ENCODE measurements around the gene C8B.

The C8B gene

DNA sequence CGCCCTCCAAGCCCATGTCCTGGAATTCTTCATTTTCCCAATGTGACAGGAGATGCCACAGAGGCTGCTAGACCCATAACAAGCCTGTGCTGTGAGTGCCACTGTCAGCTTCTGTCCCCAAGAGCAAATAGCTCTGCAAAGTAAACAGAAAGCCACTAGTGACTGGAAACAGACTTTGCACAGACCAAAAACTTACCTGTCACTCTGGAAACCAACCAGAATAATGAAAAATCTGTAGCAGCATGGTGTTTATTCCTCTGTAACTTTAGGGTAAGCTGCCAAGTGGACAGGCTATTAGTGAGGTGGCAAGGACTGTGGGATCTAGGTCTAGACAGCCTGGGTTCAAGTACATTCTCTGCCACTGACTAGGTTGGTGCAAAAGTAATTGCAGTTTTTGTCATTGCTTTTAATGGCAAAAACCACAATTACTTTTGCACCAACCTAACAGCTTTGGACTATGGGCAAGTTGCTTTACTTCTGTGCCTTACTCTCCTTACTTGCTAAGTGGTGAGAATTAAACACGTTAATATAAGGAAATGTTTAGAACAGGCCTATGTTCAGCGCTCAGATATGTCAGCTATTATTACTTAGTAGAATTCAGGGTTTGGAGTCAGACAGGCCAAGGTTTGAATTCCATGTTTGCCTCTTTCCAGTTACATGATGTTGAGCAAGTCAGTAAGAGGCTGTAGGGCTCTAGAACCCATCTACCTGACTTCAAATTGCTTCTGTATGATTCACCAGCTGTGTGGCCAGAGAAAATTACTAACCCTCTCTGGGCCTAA lies at the start of gene C8B:
C8B (minus strand) TSS at position 100 of the 782 bp plus-strand sequence; CDS start at position 33, 67 bp downstream.
- no peak for DNase-seq

DNA sequence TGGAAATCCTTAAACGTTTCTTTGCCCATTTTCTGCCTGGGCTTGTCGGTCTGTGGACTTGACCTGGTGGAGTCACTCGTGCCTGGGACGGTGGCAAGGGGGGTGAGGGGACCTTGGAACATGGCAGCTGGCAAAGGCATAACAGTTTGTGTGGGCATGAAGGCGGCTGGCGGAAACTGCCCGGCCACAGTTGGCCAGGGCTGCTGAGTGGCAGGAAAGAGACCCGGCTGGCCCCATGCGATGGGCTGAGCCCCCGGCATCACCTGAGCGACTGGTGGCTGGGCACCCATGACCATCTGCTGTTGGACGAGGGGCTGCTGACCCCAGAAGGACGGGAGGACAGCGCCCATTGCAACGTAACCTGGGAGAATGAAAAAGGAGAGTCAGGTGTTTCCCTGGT lies 49.3 kb upstream of the C8B start:
- DNase-seq, result no peak

DNA sequence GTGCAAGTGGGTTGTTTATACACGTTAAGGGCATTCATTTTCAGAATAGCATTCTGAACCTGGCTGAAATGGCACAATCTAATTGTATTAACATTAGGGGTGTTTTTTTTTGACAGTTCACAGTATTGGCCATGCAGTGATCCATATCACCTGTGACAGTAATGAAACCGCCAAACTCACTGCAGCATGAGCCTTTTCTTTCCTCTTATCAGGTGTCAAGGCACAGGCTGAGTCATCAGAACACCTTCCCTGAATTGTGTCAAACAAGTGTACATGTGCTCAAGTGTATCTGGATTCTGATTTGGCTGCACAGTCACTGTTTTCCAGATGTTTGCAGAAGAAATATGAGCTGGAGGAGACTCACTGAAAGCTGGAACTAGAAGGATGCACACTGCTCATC lies 47.7 kb upstream of the C8B start:
- no peak for DNase-seq

DNA sequence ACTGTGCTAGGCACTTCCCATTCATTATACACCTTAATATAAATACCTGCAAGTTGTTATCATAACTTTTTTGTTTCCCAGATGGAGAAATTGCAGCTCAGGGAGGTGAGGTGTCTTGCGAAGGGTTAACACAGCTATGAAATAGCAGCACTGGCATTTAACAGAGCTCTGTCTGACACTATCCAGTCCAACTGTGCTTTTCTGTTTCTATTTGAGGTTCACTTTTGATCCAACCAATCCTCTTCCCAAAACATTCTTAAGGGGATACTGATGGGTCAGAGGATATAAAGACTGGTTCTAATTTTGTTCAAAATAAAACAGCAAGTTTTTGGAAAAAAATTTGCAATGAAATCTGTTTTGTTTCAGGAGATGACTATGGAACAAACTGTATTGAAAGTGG lies 46.5 kb upstream of the C8B start:
- DNase-seq, result no peak

DNA sequence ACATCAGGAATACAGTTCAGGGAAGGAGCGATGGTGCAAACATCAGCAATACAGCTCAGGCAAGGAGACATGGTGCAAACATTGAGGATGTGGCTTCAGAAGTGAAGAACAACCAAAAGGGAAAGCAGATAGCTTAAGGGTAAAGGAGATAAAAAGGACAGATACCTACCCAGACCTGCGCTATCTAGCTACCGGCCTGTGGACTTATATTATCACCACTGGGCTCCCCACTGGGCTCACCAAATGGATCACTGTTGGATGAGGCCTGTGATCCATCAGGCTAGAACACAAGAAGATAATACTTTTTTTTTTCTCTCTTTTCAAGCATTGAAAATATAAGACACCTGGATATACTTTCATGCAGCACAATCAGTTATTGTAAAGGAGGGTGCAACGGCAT lies 44.7 kb upstream of the C8B start:
- DNase-seq, result no peak

DNA sequence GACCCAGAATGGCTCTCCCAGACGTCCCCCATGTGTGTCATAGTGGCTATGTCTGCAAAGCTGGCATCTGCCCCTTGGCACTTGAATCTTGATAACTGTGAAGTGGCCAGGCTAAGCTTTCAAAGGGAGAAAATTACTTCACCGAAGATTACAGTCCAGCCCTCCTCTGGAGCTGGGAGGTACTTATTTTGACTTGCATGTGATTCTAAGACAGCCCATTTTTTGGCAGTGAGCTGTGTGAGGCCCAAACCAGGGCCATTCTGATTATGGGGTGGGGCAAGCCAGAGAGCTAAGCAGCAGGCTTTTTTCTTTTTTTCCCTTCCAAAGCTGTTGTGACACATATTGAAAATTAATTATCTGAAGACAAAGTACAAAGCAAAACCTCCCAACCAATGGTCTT lies 42.1 kb upstream of the C8B start:
- DNase-seq, result no peak

DNA sequence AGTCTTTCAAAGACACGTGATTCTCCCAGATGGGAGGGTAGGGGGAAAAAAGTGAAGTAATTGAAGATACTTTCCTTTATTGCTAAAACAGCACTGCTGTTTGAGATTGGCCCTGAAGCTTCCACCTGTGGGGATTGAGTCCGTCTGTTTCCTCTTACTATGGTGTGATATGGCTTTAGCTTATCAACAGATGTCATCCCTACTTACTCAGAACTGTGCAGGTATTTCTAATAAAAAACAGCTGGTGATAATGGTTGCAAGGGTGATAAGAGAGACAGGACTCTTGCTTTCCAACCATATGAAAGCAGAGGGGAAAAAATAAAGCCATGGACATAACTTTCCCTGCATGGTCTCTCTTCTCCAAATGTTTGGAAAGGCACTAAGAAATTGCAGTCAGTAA lies 41.7 kb upstream of the C8B start:
- DNase-seq, result no peak

DNA sequence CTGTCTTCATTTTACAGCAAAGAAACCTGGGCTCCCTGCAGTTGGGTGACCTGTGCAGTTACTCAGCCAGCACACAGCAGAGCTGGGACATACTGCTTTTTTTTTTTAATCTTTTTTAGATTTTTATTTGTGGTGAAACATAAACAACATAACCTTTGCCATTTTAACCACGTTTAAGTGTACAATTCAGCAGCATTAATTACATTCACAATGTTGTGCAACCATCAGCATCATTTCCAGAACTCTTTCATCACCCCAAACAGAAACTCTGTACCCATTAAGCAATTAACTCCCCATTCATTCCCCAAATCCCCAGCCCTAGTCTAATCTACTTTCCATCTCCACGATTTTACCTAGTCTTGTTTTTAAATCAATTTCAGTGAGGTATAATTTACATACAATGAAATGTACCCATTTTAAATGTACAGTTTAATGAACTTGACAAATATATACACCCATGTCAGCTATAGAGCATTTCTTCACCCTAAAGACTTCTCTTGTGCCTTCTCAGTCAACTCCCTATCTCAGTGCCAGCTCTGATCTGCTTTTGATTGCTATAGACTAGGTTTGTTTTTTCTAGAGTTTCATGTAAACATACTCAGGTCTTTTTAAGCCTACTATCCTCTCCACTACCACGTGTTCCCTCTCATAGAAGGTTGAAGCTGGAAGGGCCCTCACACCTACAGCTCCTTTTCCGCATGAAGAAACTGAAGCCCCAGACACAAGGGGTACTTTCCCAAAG lies 37.8 kb upstream of the C8B start:
- no peak for DNase-seq

DNA sequence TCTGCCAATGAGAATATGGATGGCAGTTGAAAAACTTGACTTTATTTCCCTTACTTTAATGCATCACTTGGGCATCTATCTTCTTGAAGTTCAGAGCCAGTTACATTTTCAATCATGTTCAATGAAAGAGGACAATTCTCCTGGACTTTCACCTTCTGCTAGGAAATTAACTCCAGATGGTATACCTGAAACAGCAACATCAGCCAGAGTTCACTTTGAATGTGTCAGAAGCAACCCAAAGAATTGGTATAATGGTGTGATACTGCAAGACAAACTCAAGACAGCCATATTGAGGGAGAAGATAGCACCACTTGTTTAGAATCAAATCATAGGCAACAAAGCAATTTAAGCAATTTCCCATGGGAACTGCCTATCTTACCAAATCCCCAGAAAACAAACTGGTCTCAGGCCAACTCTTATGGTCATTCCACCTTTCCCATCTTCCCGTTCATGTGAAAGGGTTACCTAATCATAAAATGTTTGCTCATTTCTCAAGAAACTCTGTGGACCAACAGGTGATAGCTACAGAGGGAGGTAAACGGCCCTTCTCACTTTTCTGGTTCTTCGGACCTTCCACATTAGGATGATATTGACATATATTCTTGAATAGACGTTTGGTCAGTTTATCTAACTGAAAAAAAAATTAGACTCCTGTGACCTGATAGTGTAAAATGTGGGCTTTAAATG lies 29.7 kb upstream of the C8B start:
- DNase-seq, result no peak

DNA sequence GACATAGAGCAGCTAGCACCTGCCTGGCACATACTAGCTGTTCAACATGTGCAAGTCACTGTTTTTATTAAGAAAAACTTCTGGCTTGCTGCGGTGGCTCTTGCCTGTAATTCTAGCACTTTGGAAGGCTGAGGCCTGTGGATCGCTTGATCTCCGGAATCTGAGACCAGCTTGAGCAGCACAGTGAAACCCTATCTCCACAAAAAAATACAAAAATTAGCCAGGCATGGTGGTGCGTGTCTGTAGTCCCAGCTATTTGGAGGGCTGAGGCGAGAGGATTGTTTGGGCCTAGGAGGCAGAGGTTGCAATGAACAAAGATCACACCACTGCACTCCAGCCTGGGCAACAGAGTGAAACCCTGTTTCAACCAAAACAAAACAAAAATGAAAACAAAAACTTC lies 27.7 kb upstream of the C8B start:
- no peak for DNase-seq

DNA sequence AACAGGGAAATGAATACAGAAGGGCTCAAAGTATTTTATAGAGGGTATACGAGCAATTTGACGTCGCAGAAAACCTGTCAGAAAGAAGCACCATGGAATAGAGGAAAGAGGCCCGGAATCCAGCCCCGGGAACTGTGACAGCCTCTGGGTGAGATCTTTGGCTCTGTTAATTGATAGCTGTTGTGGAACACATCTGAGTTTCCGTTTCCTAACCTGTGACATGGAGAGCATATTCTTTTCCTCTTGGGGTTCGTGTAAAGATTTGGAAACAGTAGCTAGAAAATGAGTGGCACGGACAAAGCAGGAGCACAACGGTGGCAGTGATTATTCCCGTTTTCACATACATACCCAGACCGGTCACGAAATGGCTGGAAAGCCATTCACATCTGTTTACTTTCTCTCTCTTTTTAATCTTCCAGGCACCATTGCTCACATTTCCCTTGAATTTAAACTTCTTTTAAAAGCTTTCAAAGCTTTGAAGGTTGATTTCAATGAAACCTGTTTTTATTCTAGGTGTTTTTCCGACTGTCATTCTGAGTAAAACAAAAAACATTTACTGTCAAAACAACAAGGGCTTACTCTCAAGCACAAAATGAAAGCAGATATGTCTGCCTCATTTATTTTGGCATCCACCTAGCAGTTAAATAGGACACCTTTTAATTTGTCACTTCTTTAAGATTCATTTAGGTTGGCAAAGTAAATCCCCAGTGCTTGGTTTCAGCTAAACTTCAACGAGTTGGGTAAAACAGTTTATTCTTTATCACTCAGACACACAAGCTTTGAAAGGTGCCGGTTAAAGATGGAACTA lies 26.7 kb upstream of the C8B start:
- DNase-seq, result no peak

DNA sequence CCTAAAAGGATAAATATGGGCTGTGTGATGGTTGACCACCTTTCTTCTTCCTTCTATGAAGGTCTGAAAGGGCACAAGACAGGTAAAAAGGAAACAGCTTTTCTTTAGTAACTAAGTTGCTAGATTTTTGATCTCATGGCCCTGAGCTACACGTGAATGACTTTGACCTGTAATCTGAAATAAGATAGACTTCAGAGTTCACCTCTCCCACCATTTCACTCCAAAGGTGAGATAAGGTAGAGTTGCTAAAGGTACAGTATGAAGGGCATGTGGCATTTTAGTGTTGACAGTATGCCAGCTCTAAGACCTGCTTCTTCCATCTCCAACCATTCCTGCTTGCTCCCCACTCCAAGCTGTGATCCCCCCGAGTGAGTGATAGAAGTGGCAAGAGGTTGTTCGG lies 25.8 kb upstream of the C8B start:
- DNase-seq, result no peak

DNA sequence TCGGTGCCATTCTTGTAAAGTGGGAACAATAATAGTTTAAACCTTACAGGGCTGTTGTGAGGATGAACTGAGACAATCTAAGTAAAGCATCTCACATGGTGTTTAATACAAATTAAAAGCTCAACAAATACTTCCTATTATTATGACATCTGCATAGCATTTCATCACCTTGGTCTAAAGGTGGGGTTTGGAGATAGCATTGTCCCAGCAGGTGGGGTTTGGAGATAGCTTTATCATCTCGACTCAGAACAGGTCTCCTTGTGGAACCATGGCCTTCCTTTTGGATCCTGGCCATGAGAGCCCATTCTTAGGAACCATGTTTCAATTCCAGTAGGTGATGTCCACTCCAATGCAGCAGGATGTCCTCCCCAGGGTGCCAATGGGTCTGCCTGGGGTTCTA lies 20.6 kb upstream of the C8B start:
- DNase-seq, result no peak

DNA sequence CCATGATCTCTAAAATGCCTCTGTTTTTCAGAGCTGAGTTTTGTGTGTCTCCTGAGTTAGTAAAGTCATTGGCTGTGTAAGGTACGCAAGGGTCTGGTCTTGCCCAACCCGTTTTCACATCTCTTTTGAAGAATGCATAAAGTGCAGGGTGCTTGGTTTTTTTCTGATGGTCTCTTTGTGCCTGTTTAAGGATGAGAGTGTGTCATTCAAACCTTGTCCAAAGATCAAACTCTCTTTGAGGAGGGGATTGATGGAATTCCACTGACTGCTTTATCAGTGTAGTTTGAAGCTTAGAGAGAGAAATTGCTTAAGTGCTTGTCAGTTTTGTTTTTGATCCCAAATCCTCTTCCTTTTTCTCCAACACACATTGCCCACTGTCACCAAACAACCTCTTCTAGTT lies 20.0 kb upstream of the C8B start:
- DNase-seq, result no peak

DNA sequence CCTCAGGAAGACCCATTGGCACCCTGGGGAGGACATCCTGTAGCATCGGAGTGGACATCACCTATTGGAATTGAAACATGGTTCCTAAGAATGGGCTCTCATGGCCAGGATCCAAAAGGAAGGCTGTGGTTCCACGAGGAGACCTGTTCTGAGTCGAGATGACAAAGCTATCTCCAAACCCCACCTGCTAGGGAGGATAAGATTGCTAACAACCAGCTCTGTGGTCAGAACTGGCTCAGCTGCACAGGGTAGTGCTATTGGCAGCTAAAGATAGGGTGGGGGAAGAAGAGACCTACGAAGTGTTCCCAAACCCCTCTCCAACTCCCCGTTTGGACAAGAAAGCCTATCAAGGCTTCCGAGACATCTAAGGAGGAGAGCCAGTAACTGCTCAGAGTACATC lies 17.7 kb upstream of the C8B start:
- DNase-seq, result no peak

DNA sequence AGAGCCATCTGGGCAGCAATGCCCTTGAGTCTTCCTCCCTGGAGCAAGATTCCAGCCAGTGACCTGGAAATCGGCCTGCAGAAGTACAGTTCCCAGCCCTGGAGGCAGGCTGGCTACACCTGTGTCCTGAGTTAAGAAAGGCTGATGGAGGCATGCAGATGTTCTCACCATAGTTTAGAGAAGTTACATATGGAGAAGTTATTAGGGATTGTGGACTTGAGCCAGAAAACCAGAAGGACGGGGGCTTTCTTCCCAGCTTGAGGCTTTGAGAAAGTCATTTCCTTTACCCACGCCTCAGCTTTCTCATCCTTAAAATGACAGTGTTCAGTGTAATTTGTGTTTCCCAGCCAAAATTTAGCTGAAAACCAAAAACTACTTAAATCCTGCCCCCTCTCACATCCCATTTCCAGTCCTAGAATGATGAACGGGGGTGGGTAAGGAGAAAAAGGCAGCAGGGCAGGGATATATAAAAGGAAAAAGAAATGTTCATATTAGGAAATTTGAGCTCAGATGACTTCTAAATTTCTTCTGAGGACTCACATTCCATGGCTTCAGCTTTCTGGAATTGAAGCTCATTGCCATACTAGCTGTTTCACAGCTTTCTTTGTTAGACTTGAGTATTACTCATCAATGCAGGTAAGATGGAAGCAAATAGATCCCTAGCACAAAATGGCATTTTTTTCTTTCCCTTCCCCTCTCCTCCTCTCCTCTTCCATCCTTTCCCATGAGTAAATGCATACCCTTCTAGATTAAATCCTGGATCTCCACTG lies 14.4 kb upstream of the C8B start:
- DNase-seq, result no peak

DNA sequence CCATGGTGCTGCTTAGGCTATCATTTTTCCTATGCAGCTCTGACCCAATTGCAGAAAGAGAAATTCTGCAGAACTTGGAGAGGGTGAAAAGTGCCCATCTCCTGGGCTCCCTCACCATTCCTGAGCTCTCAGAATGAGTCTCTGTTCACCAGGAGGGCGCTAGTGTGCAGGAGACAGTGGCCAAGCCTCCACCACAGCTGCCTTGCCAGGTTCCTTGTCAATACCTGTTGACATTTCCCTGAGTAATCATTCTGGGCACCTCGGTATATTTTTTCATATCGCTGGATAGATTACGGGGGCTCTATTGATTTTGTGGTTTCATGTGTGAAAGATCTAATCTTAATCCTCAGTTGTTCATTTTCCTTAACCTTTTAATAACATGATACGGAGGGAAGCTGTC lies 13.0 kb upstream of the C8B start:
- DNase-seq, result no peak

DNA sequence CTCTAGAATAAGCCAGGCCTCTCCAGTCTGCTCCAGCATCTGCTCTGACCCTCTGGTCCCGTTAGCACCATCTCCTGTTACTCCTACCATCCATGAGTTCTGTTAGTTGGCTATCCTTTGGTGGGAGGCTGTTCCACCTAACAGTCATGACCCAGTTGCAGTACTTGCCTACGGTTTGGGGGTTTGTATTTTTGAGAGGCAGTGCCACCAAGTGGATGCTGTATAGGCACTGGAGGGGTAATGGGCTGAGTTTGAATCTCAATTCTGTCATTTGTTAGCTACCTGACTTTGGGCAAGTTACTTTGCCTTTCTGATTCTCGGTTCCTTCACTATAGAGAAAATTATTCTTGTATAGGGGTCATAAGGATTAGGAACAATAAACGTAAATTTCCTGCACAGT lies 12.1 kb upstream of the C8B start:
- no peak for DNase-seq

DNA sequence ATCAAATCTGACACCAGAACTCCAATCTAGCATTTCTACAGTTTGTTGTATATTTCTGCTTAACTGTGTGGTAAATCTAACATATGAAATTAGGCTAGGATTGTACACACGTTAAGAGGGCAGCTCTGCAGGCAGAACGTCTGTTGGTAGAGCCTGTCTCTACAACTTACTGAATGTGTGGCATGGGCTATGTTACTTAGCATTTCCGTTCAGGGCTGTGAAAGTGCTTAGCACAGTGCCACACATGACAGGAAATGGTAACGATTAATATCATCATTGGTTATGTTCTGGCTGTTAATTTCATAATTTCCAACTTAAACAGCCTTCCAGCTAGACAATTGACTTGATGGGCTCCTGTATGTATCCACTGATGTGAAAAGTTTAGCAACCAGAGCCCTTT lies 9.6 kb upstream of the C8B start:
- DNase-seq, result no peak

DNA sequence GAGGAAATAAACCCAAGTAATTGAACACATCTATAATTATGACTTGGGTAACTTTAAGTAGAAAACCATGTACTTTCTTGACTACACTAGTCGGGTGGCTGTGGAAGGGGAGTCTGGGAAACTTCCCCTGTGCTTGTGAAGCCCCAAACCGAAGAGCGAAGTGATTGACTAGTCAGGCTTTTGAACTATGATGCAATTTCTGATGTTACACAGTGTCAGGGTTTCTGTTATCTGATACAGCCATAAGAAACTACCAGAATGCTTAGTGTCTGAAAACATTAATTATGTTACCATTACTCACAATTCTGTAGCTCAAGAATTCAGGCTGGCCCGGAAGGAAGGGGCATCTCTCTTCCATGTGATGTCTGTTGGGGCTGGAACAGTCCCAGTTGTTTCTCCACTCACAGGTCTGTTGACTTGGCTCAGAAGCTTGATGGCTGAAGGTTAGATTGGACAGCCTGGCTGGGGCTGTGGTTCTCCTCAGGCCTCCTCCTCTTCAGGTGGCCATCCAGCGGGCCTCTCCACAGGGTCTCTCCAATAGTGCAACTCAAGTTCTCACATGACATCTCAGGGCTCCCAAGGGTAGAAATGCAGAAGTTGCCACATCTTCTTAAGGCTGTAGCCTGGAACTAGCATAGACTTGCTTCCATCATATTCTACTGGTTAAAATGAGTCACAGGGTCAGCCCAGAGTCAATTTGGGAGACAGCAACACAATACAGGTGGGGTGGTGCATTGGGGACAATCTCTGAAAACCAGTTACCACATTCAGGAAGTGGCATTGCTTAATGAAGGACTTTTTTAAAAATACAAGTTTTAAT lies 8.3 kb upstream of the C8B start:
- DNase-seq, result no peak

DNA sequence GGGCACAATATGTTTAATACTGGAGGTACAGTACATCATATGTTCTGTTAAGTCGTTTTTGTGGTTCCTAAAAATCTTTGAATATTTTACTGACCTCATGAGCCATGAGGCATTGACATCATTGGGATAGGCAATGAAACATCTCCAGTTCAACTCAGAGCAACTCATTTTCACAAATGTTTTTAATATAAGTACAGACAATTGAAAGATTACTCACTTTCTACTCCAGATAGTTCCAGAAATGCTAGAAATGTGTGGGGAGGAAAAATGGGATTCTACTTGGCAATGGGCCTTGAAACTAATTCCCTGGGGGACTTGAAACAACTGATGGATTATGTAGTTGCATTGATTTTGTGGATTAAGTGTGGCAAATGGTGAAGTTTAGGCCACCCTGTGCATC lies 7.2 kb upstream of the C8B start:
- no peak for DNase-seq

DNA sequence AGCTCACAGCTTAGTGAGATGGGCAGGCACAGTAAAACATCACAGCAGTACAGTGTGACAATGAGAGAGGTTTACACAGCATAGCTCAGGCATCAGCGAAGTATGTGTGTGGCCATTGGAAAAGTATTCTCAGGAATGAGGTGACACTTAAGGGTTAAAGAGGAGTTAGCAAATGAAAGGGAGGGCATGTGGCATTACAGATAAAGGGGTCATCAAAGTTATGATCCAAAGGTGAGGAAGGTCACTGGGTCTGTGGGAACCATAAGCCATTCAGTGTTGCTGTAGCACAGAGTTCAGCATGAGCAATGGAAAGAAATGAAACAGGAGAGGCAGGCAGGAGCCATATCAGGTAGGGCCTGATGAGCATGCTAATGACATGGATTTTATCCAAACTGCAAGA lies 4.5 kb upstream of the C8B start:
- no peak for DNase-seq

Measured in NCI-H526 treated with DMSO at 0.1 percent for 48 hours (cell line).